NCI-H187 (cell line): ENCODE data around the gene ARHGAP26.

Experiments
- DNase-seq, 2 experiments: peaks; one replicate each; lab custom pipeline; 2025; lab: John Stamatoyannopoulos, UW

The ARHGAP26 gene, protein sequence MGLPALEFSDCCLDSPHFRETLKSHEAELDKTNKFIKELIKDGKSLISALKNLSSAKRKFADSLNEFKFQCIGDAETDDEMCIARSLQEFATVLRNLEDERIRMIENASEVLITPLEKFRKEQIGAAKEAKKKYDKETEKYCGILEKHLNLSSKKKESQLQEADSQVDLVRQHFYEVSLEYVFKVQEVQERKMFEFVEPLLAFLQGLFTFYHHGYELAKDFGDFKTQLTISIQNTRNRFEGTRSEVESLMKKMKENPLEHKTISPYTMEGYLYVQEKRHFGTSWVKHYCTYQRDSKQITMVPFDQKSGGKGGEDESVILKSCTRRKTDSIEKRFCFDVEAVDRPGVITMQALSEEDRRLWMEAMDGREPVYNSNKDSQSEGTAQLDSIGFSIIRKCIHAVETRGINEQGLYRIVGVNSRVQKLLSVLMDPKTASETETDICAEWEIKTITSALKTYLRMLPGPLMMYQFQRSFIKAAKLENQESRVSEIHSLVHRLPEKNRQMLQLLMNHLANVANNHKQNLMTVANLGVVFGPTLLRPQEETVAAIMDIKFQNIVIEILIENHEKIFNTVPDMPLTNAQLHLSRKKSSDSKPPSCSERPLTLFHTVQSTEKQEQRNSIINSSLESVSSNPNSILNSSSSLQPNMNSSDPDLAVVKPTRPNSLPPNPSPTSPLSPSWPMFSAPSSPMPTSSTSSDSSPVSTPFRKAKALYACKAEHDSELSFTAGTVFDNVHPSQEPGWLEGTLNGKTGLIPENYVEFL

DNA sequence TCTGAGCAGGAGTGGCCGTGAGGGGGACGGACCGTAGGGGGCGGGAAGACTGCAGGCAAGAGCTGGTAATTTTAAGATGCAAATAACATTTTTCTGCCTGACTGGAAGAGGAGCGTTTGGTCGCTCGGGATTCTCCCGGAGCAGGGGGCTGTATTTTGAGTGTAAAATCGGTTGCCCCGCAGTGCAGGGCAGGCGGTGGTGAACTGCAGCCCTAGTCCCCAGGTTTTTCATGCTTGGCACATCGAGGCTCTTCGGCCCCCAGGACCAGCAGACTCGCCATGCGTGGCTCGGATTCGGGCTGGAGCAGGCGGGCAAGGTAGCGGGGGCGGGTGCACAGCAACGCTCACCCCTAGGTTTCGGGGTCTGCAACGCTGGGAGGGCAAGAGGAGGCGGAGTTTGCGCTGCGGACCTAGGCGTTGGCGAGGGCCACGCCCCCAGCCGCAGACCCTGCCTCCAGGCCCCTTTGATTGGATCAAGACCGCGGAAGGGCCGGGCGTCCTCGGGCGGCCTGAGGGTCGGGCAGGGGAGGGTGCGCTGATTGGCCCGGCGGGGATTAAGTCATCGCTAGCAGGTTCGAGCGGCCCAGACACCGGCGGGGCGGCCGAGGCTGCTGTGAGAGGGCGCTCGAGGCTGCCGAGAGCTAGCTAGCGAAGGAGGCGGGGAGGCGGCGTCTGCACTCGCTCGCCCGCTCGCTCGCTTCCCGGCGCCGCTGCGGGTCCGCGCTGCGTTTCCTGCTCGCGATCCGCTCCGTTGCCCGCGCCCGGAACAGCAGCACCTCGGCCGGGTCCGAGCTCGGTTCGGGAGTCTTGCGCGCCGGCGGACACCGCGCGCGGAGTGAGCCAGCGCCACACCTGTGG, at the start of gene ARHGAP26:
ARHGAP26 (plus strand) TSS at position 585 of the 857 bp plus-strand sequence. CDS start 385 bp downstream, outside the sequence.
- peak; percentile 71 to 93 for DNase-seq

DNA sequence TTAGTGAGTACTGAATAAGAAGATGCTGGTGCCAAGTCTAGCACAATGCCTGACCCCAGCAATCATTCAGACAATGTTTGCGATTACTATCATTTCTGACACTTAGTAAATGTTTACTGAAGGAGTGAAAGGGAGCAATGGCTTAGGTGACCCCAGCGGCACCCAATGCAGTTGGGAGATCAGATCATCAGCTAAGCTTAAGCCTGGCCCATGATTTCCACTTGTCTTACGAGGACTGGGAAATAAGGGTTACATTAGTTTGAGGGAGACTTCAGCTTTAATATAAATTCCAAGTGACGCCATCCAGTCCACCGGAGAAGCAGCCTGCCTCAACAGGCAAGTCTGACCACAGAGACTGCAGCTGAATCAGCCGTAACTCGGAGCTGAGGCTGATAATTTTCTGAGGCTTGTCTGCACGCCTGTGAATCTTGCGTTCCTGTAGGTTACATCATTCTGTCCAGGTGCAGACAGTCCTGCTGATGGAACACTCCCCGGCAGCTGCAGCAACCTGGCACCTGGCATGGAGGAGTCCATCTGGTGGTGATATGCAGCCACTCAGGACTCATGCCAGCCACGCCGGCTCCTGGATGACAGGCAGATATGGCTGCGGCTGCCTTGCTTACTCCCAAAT, 49.4 kb upstream of the ARHGAP26 start:
- peak; percentile 33 to 52 for DNase-seq

DNA sequence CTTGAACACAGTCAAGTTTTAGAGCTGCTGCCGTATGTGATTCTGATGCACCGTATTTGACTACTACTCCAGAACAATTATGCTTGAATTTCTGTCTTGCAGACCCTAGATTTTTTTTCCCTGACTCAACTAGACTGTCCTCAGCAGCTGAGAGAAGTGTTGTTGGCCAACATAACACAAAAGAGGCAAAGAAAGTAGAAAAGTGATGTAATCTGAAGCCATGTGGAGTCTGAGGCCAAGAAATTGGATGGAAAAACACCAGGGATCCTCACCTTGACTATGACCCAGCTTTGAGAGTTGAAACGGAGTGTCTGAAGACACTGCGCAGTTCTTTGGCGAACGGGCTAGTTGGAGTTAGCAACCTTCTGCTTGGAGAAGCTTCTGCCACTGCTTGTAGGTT, 48.0 kb upstream of the ARHGAP26 start:
- DNase-seq = no peak

DNA sequence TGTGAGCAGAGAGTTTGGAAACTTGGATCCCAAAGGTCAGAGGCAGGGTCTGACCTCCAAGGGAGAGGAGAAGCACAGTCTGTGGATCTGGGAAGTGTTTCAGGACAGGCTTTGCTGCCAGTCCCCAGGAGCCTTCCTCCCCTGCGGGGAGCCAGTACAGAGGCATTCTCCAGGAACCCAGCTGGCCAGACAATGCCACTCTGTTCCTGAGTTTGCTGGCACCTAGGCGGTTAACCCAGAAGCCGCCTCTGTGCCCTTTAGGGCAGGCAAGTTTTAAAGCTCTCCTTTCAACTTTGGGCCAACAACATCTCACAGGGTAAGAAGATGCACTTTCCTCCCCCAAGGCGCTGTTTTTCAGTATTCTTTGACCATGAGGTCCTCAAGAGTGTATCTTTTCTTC, 47.3 kb upstream of the ARHGAP26 start:
- no peak for DNase-seq

DNA sequence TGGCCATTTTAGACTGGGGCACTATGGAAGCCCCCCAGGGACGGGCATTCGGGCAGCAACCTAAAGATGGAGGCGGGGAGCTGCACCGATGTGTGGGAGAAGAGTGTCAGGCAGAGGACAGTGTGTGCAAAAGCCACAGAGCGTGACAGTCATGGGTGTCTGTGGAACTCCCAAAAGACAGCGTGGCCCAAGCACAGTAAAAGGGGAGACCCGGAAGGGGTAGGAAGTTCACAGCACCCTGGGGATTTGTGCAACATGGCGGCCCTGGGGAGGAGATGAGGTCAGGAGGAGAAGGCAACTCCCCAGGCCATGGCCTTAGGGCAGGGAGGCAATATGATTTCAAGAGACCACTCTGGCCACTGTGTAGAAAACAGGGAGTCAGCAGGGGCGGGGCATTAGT, 45.4 kb upstream of the ARHGAP26 start:
- no peak for DNase-seq

DNA sequence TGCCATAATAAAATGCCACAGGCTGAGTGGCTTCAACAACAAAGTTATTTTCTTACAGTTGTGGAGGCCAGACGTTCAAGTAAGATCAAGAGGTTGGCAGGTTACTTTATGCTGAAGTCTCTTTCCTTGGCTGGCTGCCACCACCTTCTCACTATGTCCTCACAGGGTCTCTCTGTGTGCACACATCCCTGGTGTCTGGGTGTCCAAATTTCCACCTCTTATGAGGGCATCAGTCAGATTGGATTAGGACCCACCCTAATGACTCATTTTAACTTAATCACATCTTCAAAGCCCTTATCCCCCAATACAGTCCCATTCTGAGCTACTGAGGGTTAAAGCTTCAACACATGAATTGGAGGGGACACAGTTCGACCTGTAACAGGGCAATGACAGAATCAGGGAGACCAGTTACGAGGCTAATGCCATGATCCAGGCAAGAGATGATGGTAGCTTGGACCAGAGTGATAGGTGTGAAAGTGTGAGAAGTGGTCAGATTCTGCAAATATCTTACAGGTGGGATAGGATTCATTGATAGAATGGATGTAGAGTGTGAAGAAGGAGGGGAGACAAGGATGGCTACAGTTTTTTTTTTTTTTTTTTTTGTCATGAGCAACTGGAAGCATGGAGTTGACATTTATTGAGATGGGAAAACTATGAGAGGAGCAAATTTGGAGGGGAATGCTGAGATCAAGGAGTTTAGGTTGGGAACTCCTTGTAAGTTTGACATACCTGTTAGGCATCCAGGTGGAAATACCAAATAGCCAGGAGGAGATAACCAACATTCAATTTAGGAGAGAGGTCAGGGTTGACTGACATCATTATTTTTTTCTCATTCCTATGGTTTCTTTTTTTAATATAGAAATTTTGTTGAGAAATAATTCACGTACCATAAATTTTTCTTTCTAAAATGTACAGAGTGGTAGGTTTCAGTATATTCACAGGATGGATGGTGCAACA, 44.7 kb upstream of the ARHGAP26 start:
- DNase-seq = no peak

DNA sequence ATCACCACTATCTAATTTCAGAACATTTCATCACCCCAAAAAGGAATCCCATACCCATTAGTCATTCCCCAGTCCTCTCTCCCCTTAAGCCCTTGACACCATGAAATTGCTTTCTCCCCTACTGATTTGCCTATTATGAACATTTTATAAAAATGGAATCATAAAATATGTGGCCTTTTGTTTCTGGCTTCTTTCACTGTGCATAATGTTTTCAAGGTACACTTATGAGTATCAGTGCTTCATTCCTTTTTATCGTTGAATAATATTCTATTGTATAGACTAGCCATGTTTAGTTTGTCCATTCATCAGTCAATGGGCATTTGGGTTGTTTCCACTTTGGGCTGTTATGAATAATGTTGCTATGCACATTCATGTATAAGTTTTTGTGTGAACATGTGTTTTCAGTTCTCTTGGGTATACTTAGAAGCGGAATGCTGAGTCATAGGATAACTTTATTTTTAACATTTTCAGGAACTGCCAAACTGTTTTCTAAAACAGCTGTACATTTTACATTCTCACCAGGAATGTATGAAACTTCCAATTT, 43.9 kb upstream of the ARHGAP26 start:
- DNase-seq = no peak

DNA sequence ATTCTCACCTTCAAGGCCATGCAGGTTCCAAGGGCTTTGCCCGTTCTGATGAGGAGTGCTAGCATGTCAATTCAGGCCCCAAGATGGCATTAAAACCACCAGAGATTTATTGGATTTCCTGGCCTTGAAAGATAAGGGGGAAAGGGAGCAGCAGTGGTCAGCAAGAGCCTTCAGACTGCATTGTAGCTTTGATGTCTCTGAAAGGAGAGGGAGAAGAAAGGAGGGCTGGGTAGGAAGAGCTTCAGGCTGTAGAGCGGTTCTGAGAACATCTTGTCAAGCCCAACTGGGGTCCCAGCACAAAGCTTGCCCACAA, 42.5 kb upstream of the ARHGAP26 start:
- no peak for DNase-seq

DNA sequence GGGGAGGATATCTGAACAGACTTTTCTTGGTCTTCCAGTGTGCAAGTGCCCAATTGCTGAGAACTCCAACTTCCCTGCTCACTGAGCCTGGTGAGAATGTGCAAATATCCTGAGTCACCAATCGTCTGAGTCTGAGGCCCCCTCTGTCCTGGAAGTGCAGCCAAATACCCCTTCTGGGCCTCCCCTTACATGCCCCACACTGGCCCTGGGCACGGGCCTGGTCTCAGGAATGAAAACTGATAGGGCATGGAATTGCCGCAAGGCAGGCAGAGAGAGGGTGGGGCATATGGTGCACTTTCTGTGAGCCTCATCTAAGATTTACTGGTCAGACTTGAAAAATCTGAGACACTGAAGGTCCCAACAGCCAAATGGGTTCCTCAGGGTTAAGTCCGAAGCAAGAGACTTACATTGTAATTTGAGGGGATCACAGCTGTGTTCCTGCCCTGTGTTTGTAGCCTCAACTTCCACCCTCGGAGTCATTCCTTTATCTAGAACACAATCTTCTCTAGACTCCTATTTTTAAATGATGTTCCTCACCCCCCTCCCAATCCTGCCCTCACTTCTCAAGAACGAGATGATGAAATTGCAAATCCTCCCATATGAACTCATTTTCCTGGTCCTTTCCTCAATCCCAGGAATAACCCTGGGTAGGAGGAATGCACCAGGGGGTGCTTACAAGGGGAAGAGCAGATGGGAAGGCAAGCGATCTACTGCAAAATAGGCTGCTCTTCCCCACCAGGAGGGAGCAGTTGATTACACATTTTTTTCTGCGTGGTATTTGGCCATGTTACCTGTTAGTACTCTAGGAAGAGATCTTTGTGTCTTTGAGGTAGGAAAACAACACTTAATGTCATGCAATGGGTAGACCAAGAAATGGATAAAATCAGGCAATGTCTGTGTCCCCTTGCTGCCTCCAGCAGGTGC, 34.6 kb upstream of the ARHGAP26 start:
- DNase-seq = no peak

DNA sequence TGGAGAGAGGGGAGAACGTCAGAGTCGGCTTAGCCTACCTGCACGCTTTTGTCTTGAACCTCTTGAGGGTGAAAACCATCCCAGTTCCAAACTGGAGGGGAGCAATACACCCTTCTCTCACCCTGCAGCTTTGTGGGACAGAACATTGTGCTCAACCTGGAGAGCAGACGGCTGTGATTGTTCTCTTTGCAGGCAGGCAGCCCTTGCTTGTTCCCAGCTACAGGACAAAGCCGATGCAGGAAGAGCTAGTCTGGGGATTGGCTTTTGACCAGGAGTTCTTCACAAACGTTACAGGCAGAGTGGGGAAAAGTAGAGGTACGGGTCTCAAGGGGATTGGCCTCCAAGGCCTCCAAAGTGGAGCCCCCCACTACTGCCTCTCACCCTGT, 33.9 kb upstream of the ARHGAP26 start:
- DNase-seq = no peak

DNA sequence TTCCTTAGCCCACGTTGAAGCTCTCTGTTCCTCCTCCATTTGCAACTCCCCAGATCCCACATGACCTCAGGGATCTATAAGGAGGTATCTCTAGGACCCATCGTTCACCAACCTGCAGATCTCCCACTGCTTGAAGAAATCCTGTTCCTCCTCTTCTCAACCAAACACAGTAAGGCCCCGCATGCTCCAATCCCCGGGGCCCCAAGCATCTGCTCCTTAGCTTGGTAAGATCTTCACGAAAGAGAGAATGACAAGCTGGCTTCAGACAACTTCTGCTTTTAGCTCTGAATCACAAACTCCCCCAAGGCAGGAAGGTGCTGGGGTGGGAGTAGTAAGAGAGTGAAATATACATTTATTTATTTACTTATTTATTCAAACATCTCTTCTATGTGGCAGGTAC, 33.0 kb upstream of the ARHGAP26 start:
- DNase-seq = no peak

DNA sequence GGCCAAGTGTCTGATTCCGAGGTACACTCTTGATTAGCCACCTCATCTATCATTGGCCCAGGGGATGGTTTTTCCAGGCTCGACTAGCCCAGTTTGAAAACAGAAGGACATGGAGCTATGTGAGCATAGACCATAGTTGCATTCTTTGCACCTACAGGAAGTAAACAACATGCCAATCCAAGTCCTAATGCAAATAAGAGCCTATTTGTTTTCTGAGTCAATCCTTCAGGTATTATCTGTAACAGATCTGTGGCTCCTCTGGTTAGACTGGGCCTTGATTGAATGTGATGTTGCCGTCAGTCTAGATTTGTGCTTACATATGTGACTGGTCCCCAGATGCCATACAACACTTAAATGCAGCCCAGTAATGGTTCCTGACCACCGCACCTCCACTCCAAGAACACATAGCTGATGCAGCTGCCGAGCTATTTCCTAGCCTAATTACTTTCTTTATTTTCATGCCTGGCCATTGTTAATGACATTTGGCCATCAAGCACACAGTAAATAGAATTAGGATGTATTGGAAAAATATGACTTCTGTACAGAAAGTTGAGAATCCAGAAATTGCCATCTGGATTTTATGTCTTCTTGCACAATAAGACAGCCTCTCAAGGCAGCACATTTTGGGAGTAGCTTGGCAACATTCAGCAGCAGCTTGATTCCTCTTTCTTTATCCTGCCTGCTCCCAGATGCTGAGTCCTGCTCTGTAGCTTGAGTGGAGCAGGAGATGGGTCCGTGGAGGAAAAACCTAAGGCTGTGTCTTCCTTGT, 29.5 kb upstream of the ARHGAP26 start:
- no peak for DNase-seq

DNA sequence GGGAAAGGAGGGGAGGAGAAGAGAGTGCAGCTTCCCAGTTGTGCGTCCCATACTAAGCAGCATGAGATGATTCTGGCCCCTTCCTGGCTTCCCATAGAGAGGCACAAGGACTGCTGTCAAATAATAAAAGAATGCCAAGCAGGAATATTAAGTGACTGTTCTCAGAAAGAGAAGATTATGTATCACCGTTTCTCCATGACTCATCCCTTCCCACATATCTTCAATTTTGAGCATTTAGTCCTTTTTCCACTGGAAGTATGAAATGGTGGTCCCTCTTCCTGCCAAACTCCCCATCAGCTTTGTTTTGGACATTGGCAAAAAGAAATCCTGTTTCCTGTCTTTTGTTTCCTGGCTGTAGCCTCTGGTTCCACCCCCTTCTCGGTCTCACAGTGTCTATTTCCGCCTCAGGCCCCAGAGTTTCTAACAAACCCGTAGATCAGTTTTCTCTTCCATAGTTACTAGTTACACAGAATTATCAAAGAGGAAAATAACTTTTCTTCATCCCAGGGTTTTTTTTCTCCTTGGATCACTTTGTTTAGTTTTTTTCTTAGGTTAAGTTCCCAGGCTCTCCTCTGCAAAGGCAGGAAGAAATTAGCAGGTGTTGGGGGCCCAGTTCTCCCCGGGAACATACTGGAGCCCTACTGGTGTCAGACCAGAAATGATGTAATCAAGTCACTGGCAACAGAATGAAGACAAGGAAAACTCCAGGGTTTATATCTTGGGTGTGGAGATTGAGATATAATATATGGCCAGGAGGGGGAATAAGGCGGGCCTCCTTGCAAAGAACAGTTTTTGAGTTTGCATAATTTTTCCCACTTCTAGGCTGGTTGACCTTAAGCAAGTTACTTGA, 26.4 kb upstream of the ARHGAP26 start:
- DNase-seq = no peak

DNA sequence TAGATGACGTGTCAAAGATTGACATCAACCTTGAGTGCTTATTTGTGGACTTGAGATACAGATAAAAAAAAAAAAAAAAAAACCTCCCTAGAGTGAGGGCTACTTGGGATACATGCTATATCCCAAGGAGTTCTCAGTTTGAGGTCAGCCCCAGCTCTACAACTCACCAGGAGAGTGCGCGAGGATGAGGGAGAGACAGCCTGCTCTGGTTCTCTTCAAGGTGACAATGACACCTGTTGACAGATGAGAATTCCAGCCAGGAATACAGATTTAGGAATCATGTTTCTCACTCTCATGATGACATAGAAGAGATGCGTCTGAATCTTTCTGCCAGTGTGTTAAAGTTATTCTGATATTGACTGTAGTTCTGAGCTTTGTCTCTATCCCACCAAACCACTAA, 24.9 kb upstream of the ARHGAP26 start:
- DNase-seq = no peak

DNA sequence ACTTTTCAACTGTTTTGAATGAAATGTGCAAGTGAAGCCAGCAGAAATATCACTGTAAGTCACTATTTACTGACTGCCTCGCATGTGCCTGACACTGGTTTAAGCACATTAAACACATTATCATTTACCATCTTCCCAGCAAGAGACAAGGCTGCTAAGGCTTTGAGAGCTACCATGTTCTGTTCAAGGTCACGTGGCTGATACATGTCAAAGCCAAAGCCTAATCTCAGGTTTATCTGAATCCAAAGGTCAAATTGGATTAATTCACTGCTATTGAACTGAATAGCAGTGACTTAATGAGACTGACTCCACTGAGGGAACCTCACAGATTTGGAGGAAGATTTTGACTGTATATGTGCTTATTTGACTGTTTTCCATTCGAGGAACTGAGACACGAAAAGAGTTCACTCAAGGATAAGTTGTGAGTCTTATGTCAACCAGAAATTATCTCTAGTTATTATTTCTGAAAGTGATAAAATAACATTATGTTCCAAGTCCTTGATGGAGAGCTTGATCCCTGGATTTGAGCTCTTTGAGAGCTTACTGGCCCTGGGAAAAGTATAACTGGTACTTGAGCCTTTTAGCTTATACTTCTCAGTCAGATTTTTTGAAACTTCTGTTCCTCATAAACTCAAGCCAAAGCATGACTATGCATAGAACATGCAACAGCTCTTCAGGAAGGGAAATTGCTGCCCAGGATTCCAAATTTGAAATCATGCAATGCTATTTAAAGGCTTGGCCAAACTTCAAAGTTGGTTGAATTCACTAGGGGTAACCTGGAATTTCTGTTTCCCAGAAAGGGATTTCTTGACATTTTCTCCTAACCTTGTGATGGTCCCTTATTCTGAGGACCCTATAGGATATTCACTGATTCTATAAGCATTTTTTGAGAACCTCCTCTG, 23.4 kb upstream of the ARHGAP26 start:
- no peak for DNase-seq

DNA sequence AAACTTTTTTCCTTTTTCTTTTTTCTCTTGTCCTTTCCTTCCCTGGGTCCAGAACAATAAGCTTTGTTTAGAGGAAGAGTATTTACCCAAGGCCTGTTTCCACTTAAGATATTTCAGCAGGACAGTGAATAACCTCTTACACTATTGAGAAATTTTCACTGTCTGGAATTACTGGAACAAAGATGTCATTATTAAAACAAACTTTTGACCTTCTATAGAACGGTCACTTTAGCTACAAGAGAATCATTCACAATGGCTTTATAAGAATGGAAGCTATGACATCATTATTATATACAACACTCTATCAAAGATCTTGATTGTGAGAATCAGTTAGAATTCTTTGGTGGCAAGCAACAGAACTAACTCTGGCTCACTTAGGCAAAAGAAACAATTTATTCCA, 22.0 kb upstream of the ARHGAP26 start:
- DNase-seq = no peak
